Nucleus accumbens (tissue), 56 donors: ENCODE results near the gene SOX12.
"Not testable (repeated sequence)": the region's sequence is repeated elsewhere in the genome, so short reads cannot be mapped to it uniquely, and the experiment has no call there.

ENCODE experiments used
- DNase-seq, 56 donors: peaks; one replicate each; lab custom pipeline; 2025; lab: John Stamatoyannopoulos, UW

SOX12 gene

DNA sequence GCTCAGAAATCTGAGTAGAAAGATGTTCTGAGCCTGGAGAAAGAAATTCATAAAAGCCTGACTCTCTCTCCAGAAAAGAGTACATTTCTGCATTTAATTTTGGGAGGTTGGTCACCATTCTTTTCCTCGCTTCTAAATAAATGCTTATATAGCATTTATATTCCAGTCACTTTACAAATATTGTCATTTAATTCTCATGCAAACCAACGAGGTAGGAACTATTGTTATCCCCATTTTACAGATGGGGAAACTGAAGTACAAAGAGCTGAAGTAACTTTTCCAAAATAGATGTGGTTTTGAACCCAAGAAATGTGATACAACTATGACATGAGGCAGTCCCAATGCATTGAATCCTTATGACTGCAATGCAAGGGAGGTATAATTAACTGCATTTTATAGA is 50.7 kb downstream of the SOX12 start:
- DNase-seq = no peak

DNA sequence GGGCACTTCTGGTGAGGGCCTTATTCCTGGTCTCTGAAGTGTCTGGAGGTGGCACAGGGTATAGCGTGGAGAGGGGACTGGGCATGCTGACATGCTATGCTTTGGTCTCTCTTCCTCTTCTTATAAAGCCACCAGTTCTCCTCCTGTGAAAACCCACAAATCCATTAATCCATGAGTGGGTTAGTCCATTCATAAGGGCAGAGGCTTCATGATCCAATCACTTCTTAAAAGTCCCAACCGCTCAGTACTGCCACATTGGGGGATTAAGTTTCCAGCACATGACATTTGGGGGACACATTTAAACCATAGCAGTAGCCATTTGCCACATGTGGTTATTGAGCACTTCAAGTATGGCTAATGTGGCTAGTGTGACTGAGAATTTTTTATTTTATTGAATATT is 51.4 kb downstream of the SOX12 start:
- no peak for DNase-seq

DNA sequence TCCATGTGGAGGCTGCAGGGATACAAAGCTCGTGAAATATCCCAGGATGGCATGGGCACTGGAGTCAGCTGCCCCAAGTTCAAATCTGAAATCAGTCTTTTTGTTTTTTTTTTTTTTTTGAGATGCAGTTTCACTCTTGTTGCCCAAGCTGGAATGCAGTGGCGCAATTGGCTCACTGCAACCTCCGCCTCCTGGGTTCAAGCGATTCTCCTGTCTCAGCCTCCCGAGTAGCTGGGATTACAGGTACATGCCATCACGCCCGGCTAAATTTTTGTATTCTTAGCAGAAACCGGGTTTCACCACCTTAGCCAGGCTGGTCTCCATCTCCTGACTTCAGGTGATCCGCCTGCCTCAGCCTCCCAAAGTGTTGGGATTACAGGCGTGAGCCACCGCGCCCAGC is 52.2 kb downstream of the SOX12 start:
- not testable (repeated sequence) for DNase-seq

DNA sequence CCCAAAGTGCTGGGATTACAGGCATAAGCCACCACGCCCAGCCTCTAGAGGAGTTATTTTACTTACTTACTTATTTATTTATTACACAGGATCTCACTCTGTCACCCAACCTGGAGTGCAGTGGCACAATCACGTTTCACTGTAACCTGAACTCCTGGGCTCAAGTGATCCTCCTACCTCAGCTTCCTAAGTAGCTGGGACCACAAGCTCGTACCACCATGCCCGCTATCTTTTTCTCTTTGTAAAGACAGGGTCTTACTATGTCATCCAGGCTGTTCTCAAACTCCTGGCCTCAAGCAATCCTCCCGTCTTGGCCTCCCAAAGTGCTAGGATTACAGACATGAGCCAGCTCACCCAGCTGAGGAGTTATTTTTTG is 53.6 kb downstream of the SOX12 start:
- no peak for DNase-seq
